IMR-90 (cell line): ENCODE results near the gene DOHH. TPM values are rescaled to one million over a fixed set of nuclear protein-coding genes. Genes with fewer than 3 reads are reported as not detected.

Source experiments
- FOS ChIP-seq: fragments of 150-350 bp; IDR thresholded peaks from 2 replicates; pipeline ENCODE4 v1.6.1; 2016; ENCODE audit warnings: low read depth, low read length
- MAFK ChIP-seq: IDR thresholded peaks from 2 replicates; pipeline ENCODE4 v1.6.1; 2012; ENCODE audit warnings: low read depth, low read length, improper control_type of control experiment
- POLR2A ChIP-seq: IDR thresholded peaks from 2 replicates; pipeline ENCODE4 v1.6.1; 2012; ENCODE audit warnings: mild to moderate bottlenecking, low read depth, low read length
- RCOR1 ChIP-seq: IDR thresholded peaks from 2 replicates; pipeline ENCODE4 v1.6.1; 2012; ENCODE audit warnings: mild to moderate bottlenecking, low read length, improper control_type of control experiment; ENCODE audit not compliant: insufficient replicate concordance
- RFX5 ChIP-seq: IDR thresholded peaks from 2 replicates; pipeline ENCODE4 v1.8.0; 2012; ENCODE audit warnings: low read depth, mild to moderate bottlenecking, low read length, moderate library complexity
- SMC3 ChIP-seq: fragments of 150-350 bp; IDR thresholded peaks from 2 replicates; pipeline ENCODE4 v1.6.1; 2016; ENCODE audit warnings: low read depth, mild to moderate bottlenecking, antibody characterized with exemption, low read length, moderate library complexity
- polyA plus RNA-seq, 3 experiments: library from polyadenylated mRNA; depleted of rRNA; stranded (reverse); fragments of >200 nt; gene quantifications; 2 replicates each; pipeline ENCODE4 v1.2.3, GENCODE V29; 2012; ENCODE audit warnings: low replicate concordance in 1 of 3
- total RNA-seq: library from RNA; depleted of rRNA; stranded (reverse); fragments of >200 nt; gene quantifications from 2 replicates; pipeline ENCODE4 v1.2.3, GENCODE V29; 2012

Gene DOHH
- total and polyA plus RNA-seq, 2 of the 4 experiments (the other 2 are of a cell fraction) = 3.2 to 9.2 TPM

DNA sequence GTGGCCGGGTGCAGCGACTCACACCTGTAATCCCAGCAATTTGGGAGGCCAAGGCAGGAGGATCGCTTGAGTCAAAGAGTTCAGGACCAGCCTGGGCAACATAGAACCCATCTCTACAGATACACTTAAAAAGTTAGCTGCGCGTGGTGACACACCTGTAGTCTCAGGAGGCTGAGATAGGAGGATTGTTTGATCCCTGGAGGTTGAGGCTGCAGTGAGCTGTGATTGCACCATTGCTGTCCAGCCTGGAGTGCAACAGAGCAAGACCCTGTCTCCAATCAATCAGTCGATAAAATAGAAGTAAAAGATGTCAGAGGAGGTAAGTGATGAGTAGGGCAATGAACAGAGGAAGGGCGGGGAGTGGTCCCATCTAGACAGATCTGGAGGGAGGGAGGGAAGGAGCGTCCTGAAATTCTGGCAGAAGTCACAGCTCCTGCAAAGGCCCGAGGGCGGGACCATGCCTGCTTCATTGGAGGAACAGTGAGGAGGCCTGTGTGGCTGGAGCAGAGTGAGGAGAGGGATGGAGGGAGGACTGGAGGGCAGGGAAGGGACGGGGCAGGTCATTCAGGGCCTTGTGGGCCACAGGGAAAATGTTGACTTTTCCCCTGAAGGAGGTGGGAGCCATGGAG lies 29.9 kb downstream of the DOHH start (continued):
- no peak for TF ChIP-seq SMC3
- TF ChIP-seq POLR2A = no peak
- no peak for TF ChIP-seq FOS
- no peak for TF ChIP-seq RFX5
- no peak for TF ChIP-seq RCOR1
- no peak for TF ChIP-seq MAFK
